ENCODE data around the gene CSH2.

DNA sequence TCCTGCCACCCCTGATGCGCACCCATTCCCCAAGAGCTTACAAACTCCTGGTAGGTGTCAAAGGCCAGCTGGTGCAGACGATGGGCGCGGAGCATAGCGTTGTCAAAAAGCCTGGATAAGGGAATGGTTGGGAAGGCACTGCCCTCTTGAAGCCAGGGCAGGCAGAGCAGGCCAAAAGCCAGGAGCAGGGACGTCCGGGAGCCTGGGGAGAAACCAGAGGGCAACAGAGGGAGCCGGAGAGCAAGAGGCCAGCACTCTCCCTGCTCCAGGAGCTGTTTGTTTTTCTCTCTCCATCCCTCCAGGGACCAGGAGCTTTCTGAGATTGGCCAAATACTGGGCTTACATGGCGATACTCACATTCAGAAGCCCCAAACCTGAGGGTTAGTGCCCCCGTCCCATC lies 44.8 kb upstream of the CSH2 start:
- no peak for TF ChIP-seq EZH2 (IDR thresholded peaks at IDR 0.05; ENCODE audit: borderline replicate concordance, low read depth, low read length, poor library complexity, severe bottlenecking)
- TF ChIP-seq, protein P1, sequence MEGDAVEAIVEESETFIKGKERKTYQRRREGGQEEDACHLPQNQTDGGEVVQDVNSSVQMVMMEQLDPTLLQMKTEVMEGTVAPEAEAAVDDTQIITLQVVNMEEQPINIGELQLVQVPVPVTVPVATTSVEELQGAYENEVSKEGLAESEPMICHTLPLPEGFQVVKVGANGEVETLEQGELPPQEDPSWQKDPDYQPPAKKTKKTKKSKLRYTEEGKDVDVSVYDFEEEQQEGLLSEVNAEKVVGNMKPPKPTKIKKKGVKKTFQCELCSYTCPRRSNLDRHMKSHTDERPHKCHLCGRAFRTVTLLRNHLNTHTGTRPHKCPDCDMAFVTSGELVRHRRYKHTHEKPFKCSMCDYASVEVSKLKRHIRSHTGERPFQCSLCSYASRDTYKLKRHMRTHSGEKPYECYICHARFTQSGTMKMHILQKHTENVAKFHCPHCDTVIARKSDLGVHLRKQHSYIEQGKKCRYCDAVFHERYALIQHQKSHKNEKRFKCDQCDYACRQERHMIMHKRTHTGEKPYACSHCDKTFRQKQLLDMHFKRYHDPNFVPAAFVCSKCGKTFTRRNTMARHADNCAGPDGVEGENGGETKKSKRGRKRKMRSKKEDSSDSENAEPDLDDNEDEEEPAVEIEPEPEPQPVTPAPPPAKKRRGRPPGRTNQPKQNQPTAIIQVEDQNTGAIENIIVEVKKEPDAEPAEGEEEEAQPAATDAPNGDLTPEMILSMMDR (conservative IDR thresholded peaks at IDR 0.05; ENCODE audit: low read depth, low read length), result no peak
